Stomach (tissue), 4 donors: ENCODE measurements around the gene AMDHD2.

Source experiments
- EP300 ChIP-seq: sonication (generic); formaldehyde crosslinking; IDR thresholded peaks from one replicate; pipeline ENCODE4 v1.6.1; 2017; ENCODE audit warnings: antibody characterized with exemption
- POLR2A ChIP-seq, 4 donors: fragments of 450-650 bp; IDR thresholded peaks; one replicate each; pipeline ENCODE4 v1.6.1; 2016; ENCODE audit warnings: antibody characterized with exemption in 4 of 4, control low read depth in 2 of 4, mild to moderate bottlenecking in 1 of 4, moderate library complexity in 1 of 4
- TF ChIP-seq, protein P1 (sequence below), 7 experiments: fragments of 450-650 bp in 4 of 7; fragments of 200-600 bp in 3 of 7; sonication (generic) in 3 of 7; IDR thresholded peaks; one replicate each; pipeline ENCODE4 v1.5.1; 2016 to 2019; ENCODE audit warnings: antibody characterized with exemption in 7 of 7, control low read depth in 2 of 7, mild to moderate bottlenecking in 1 of 7

DNA sequence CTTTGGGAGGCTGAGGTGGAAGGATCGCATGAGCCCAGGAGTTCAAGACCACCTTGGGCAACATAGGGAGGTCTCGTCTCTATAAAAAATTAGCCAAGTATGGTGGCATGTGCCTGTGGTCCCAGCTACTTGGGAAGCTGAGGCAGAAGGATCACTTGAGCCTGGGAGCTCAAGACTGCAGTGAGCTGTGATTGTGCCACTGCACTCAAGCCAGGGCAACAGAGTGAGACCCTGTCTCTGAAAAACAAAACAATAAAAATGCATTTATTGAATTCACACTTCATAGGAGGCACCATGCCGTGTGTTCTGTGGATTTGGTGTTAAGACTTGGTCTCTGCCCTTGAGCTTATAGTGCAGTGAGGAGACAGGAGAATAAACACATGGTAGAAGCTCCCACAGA is 42.8 kb upstream of the AMDHD2 start:
- TF ChIP-seq EP300 (no peak), POLR2A (IDR thresholded peaks at IDR 0.05) (no peak)
- TF ChIP-seq, protein P1, sequence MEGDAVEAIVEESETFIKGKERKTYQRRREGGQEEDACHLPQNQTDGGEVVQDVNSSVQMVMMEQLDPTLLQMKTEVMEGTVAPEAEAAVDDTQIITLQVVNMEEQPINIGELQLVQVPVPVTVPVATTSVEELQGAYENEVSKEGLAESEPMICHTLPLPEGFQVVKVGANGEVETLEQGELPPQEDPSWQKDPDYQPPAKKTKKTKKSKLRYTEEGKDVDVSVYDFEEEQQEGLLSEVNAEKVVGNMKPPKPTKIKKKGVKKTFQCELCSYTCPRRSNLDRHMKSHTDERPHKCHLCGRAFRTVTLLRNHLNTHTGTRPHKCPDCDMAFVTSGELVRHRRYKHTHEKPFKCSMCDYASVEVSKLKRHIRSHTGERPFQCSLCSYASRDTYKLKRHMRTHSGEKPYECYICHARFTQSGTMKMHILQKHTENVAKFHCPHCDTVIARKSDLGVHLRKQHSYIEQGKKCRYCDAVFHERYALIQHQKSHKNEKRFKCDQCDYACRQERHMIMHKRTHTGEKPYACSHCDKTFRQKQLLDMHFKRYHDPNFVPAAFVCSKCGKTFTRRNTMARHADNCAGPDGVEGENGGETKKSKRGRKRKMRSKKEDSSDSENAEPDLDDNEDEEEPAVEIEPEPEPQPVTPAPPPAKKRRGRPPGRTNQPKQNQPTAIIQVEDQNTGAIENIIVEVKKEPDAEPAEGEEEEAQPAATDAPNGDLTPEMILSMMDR (IDR thresholded peaks at IDR 0.05): no peak
